GM18498 (cell line): ENCODE measurements around the gene ZFYVE27.
"Not testable (repeated sequence)": the region's sequence is repeated elsewhere in the genome, so short reads cannot be mapped to it uniquely, and the experiment has no call there.

ENCODE experiments used
- ATAC-seq: cut with Tn5 transposase; IDR thresholded peaks from one replicate; pipeline ENCODE4 v1.9.1; 2021; ENCODE audit warnings: mild to moderate bottlenecking, moderate library complexity; ENCODE audit not compliant: unreplicated experiment

Gene ZFYVE27, protein sequence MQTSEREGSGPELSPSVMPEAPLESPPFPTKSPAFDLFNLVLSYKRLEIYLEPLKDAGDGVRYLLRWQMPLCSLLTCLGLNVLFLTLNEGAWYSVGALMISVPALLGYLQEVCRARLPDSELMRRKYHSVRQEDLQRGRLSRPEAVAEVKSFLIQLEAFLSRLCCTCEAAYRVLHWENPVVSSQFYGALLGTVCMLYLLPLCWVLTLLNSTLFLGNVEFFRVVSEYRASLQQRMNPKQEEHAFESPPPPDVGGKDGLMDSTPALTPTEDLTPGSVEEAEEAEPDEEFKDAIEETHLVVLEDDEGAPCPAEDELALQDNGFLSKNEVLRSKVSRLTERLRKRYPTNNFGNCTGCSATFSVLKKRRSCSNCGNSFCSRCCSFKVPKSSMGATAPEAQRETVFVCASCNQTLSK

DNA sequence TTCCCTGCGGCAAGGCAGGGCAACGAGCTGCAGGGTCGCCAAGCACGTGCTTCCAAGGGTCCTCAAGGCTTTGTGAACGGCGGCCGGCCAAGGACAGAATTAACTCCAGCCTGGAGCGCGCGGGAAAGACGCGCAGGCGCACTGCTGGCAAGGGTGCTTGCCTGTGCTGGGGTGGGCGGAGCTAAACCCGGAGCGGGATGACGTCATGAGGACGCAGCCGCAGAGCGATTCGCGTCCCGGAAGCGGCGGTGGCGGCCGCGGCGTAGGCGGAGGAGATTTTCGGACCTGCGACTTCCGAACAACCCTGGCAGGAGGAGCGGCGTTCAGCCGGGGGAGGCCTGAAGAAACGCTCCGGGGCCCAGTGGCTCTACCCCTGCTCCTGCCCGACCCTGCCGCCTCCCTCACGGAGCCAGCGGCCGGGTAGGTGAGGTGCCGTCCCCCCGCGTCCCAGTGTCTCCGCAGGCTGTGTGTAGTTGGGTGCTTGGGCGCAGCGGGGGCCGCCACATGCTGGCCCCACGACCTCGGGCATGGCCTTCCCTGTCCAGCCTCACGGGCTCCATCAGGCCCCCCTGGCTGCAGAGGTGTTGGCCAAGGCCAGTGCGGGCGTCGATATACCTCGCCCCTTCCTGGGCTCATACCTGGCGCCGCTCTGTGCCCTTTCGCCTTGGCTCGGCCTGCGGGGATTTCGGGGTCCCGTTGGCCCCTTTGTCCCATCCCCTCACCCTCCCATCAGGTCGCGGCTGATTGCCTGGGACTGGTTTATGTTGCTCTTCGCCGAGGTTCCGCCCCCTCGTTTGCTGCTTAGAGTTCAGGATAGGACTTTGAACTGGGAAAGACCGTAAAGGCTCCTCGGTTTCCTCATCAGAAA lies at the start of gene ZFYVE27:
ZFYVE27 (plus strand) TSS at position 227 of the 868 bp plus-strand sequence. CDS start 1,350 bp downstream, outside the sequence.
- ATAC-seq = peak; percentile 92

DNA sequence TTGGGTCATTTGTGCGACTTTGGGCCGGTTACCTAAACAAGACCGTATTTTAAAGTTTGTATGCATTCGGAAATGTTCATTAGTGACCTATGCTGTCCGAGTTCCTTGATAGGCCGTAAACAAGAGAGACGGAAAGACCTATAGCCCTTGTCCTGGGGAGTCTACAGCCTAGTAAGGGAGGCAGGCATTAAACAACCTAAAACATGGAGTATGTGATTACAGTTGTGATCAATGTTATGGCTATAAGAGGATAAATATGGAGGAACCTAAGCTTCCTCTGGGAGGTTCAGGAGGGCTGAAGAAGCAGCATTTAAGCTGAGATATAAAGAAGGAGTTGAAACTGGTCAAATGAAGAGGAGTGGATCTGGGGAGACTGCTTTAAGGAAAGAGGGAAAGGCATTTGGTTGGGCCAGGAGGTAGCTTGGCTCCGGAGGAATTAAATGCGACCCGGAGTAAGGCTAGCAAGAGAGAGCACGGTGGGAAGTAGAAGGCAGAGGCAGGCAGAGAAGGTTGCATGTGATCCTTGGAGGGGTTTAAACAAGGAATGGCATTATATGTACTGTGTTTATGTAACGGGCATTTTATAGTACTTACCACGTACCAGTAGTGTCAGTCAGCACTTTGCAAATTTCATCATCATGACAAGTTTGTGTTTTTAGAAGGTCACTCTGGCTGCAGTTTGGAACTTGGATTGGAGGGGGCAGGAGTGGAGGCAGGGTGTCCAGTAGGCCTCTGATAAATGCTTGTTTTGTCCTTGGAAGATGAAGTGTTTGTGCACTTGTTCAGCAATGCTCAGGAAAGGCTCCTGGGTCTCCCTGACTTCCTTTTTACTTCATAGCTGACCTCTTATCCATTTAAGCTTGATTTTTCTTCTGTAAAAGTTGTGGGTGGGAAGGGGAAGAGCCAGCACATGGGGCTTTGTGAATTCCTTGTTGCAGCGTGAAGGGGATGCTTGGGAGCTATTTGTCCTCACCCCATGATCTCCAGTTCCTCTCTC lies 48.8 kb upstream of the ZFYVE27 start:
- ATAC-seq = no peak

GRCh38 chr10:97689559-97690020 lies 47.3 kb upstream of the ZFYVE27 start:
- no peak for ATAC-seq

- ATAC-seq = no peak
Observed at GRCh38 chr10:97690133-97690532, 46.8 kb upstream of the ZFYVE27 start.

- ATAC-seq = not testable (repeated sequence)
Observed at GRCh38 chr10:97698072-97698655, 38.8 kb upstream of the ZFYVE27 start.

GRCh38 chr10:97701438-97702069 lies 35.4 kb upstream of the ZFYVE27 start:
- no peak for ATAC-seq

GRCh38 chr10:97703398-97704067 lies 33.4 kb upstream of the ZFYVE27 start:
- no peak for ATAC-seq

DNA sequence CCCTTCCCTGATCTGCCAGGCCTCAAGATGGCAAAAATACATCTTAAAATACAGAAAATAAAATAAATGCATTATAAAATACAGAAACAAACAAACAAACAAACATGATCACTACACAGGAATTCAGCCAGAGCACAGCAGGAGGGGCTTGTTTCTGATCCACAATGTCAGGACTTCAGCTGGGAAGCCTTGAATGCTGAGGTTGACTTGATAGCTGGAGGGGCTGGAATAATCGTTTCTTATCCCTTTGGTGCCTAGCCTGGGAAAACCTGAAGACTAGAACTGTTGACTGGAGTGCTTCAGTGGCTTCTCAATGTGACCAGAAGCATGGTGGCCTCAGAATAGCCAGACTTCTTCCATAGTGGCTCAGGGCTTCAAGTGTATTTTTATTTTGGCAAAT lies 32.6 kb upstream of the ZFYVE27 start:
- ATAC-seq = no peak

DNA sequence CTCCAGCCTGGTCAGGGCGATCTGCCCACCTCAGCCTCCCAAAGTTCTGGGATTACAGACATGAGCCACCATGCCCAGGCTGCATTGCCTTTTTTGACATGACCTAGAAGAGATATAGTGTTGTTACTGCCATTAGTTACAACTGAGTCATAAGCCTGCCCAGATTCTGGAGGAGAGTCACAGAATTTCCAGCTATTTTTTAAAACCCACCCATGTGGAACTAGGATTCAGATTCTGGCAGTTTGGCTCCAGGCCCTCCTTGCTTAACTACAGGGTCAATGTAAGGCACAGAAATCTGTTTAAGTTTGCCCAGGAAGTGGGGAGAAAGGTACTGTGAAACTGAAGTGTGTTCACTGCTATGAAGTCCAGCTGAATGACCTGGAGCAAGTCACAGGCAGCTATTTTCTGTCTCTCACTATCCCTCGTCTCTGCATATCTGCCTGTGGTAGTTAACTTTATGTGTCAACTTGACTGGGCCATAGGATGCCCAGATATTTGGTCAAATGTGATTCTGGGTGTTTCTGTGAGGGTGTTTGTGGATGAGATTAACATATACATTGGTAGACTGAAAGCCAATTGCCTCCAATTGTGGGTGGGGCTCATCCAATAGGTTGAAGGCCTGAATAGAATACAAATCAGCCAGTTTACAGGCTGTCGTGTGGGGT lies 31.8 kb upstream of the ZFYVE27 start:
- ATAC-seq = no peak

DNA sequence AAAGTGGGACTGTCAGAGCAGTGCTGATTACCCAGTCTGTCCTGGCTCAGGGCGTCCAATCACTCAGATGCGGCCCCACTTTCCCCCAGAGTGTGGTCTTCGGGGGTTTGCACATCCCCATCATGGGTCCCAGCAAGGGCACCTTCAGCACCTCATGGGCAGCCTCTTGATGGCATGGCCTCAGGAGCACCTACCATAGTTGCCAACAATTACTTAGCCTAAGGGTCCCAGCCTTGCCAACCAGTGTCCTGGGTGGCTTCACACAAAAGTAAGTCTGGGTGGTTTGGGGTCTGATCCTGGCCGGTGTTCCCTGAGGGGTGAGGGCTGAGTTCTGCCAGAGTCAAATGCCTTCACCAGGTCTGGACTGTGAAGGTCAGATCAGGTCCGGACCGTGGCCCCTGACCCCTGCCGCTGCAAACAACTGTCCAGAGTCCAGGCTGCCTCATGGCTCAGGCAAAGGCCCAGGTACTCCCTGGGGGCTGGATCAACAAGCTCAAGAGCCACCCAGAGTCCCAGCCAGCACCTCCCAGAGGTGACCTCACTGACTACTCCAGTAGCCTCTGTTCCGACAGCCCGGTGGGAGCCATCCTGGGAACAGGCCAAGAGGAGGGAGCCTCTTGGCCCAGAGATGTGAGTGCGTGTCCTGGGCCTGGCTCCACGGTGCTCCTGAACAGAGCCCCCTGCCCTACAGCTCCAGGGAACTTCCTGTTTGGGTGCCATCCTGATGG lies 29.6 kb upstream of the ZFYVE27 start:
- ATAC-seq = no peak

GRCh38 chr10:97708167-97708566 lies 28.8 kb upstream of the ZFYVE27 start:
- ATAC-seq = no peak

DNA sequence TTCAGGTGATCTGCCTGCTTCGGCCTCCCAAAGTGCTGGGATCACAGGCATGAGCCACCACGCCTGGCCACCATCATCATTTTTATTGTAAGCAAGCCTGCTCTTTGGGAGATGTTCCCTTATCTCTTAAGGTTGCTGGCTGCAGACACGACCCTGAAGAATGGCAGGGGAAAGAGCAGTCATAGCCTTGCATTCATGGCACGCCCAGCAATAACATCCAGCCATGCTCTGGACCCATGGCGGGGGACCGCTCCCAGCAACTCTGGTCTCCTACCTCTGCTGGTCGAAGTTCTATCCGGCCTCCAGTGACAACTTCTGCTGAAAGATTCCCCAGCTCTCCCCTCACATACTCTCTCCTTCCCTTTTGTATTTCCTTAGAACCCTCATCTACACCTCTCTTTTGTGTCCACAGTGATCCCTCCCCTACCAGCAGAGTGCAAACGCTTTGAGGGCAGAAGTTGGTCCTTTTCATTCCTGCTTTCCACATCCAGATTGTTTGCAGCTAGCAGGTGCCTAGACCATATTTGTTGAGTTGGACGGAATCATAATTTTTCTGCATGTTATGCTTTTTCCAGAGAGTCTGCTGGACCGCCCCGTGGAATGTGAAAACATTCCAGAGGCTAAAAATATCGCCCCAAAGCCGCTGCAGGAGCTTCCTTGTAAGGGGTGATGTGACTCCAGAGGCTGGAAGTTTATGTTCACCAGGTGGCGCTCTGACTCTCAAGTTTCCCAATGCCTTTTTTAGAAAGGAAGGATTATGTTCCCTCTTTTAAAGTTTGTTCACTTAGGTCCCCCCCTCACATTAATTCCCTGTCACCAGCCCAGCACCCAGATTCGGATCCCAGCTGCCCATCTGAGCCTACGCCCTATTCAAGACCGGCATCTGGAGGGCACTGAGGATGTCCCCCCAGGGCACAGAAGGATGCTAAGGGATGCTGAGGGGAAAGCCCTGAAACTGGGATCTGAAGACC lies 27.7 kb upstream of the ZFYVE27 start:
- ATAC-seq = no peak

DNA sequence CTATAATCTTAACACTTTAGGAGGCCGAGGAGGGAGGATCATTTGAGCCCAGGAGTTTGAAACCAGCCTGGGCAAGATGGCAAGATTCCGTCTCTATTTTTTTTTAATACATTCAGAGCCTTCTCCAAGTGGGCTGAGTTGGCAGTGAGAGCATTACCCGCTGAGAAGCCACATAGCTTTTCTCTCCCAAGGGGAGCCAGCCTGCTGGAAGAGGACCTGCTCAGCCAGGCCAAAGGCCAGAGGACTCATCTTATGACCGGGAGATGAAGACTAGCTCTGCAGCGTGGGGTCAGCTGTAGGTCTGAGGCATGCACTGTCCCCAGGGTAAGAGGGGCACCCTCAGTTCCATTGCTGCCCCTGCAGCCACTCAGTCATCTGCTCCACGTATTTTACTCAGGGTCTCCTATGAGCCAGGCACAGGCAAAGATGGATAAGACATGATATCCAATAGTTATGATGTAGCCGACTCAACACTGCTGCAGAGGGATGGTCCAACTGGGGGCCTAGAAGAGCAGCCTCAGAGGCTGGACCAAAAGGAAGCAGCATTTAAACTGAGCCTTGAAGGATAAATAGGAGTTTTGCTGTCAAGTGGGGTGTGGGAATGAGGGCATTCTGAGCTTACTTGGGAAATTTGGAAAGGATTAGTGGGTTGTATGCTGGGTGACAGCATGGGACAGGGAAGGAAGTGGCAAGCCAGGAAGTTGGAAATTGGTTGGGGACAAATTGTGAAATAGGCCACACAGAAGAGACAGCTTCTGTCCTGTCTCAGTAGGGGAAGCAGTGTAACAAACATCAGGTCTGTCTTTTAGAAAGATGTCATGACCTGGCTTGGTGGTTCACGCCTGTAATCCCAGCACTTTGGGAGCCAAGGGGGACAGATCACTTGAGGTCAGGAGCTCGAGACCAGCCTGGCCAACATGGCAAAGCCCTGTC lies 25.0 kb upstream of the ZFYVE27 start:
- no peak for ATAC-seq

- ATAC-seq = no peak
Observed at GRCh38 chr10:97713339-97713825, 23.5 kb upstream of the ZFYVE27 start, which contains the start of gene MARVELD1. Gene MARVELD1 (plus strand): TSS chr10:97713730. CDS start chr10:97713877, 147 bp downstream.

GRCh38 chr10:97713826-97714400 lies 23.0 kb upstream of the ZFYVE27 start:
- peak; percentile 89 for ATAC-seq
